ENCODE data around the gene ZNF292. TPM values are rescaled to one million over a fixed set of nuclear protein-coding genes. Genes with fewer than 3 reads are reported as not detected.

The ZNF292 gene
- total and polyA plus RNA-seq, 3 donors from 2014 or later: 3.6 to 58.8 (median 53.2) TPM

DNA sequence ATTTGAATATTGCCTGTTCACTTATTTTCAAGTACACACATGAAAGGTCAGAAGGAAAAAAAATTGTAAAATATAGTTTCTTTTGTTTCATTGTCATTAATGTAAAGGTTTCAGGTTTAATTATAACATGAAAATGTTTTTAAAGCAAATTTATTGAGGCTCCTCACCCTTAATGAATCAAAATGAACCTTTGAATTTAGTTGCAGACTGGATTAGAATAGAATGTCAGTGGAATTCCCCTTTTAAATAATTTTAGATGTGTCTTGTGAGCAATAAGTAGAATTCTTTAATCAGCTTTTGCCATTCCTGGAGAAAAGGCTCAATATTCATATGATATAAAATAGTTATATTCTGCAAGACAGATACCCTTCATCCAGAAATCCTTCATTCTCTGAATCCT lies 96.4 kb downstream of the ZNF292 start:
- intact Hi-C loops (cut with DNase I; ENCODE audit: low total_unique reads): no loop called here
- TF ChIP-seq CTCF (IDR thresholded peaks at IDR 0.05): no peak
- no peak for TF ChIP-seq POLR2A (IDR thresholded peaks at IDR 0.05)
- Histone ChIP-seq H3K27me3 (no peaks in the 10 kb centered on the region), H3K36me3 (ENCODE audit: low read depth, missing control alignments) (no peaks in the 10 kb centered on the region), H3K4me1 (no peaks in the 10 kb centered on the region), H3K4me3 (no peak overlapping the region), H3K9me3 (no peaks in the 10 kb centered on the region), H3K27ac (no peak overlapping the region)
- no peak for DNase-seq

GRCh38 chr6:87257046-87257445 lies 101.7 kb downstream of the ZNF292 start:
- no peaks in the 10 kb centered on the region for H3K36me3 ChIP-seq (ENCODE audit: low read depth, missing control alignments)
- no peak overlapping the region for H3K4me3 ChIP-seq
- H3K4me1 ChIP-seq: no peaks in the 10 kb centered on the region
- intact Hi-C loops (cut with DNase I; ENCODE audit: low total_unique reads): no loop called here
- no peak for TF ChIP-seq CTCF (IDR thresholded peaks at IDR 0.05)
- no peak for DNase-seq
- no peaks in the 10 kb centered on the region for H3K27me3 ChIP-seq
- no peak overlapping the region for H3K27ac ChIP-seq
- WGBS, 2 donors: 96 to 100% methylated on average over 3 of the region's 3 CpGs
- H3K9me3 ChIP-seq: no peaks in the 10 kb centered on the region

DNA sequence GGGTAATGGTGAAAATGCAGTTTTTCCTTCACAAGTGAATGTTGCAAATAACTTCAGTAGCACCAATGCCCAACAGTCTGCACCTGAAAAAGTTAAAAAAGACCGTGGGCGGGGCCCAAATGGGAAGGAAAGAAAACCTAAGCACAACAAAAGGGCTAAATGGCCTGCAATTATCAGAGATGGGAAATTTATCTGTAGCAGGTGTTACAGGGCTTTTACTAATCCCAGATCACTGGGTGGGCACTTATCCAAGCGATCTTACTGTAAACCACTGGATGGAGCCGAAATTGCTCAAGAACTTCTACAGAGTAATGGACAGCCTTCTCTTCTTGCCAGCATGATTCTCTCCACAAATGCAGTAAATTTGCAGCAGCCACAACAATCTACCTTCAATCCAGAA lies 102.2 kb downstream of the ZNF292 start:
- Histone ChIP-seq H3K4me3 (no peak overlapping the region), H3K4me1 (no peaks in the 10 kb centered on the region), H3K36me3 (ENCODE audit: low read depth, missing control alignments) (no peaks in the 10 kb centered on the region), H3K27me3 (no peaks in the 10 kb centered on the region), H3K9me3 (no peaks in the 10 kb centered on the region), H3K27ac (no peak overlapping the region)
- intact Hi-C loops (cut with DNase I; ENCODE audit: low total_unique reads): no loop called here
- 92 to 97% methylated on average over 4 of the region's 4 CpGs for WGBS, 2 donors
- TF ChIP-seq CTCF (IDR thresholded peaks at IDR 0.05) (no peak), POLR2A (IDR thresholded peaks at IDR 0.05) (no peak)
- no peak for DNase-seq

- H3K36me3 ChIP-seq (ENCODE audit: low read depth, missing control alignments): no peaks in the 10 kb centered on the region
- 91 to 95% methylated on average over 7 of the region's 7 CpGs for WGBS, 2 donors
- TF ChIP-seq POLR2A (IDR thresholded peaks at IDR 0.05): no peak
- no peak for TF ChIP-seq CTCF (IDR thresholded peaks at IDR 0.05)
Observed at GRCh38 chr6:87257975-87258374, 102.6 kb downstream of the ZNF292 start.

GRCh38 chr6:87259791-87260190 lies 104.4 kb downstream of the ZNF292 start:
- Histone ChIP-seq H3K9me3 (no peaks in the 10 kb centered on the region), H3K27ac (no peak overlapping the region), H3K4me3 (no peak overlapping the region), H3K36me3 (ENCODE audit: low read depth, missing control alignments) (no peaks in the 10 kb centered on the region), H3K4me1 (no peaks in the 10 kb centered on the region), H3K27me3 (no peaks in the 10 kb centered on the region)
- intact Hi-C loops (cut with DNase I; ENCODE audit: low total_unique reads): no loop called here
- TF ChIP-seq CTCF (IDR thresholded peaks at IDR 0.05): no peak
- no peak for TF ChIP-seq POLR2A (IDR thresholded peaks at IDR 0.05)
- WGBS, 2 donors: 92 to 94% methylated on average over 7 of the region's 7 CpGs
- DNase-seq: no peak

More at GRCh38 chr6:87257975-87258374, 102.6 kb downstream of the ZNF292 start:
- Histone ChIP-seq H3K9me3 (no peaks in the 10 kb centered on the region), H3K4me3 (no peak overlapping the region), H3K27ac (no peak overlapping the region), H3K27me3 (no peaks in the 10 kb centered on the region), H3K4me1 (no peaks in the 10 kb centered on the region)
- no peak for DNase-seq
- intact Hi-C loops (cut with DNase I; ENCODE audit: low total_unique reads): no loop called here

Measured in testis (tissue), 3 donors.